Measurements from ENCODE around the gene FOXP4.

DNA sequence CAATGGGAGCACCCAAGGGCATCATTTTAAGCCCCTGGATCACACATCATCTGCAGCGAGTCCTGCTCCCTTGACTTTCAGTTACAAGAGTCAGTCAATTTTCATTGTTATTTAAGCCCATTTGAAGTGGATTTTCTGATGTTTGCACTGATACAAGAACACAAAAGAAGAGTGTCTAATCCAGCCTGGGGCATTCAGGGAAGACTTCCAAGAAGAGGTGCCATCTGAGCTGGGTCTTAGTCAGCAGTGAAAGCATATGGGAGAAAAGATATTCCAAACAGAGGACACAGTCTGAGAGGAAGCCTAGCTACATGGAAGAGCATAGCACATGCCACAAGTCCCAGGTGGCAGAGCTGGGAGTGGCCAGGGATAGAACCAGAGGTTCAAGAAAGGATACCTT is 10.4 kb upstream of the FOXP4 start:
- no peak for TF ChIP-seq POLR2A (IDR thresholded peaks at IDR 0.05)
- TF ChIP-seq, protein P1, sequence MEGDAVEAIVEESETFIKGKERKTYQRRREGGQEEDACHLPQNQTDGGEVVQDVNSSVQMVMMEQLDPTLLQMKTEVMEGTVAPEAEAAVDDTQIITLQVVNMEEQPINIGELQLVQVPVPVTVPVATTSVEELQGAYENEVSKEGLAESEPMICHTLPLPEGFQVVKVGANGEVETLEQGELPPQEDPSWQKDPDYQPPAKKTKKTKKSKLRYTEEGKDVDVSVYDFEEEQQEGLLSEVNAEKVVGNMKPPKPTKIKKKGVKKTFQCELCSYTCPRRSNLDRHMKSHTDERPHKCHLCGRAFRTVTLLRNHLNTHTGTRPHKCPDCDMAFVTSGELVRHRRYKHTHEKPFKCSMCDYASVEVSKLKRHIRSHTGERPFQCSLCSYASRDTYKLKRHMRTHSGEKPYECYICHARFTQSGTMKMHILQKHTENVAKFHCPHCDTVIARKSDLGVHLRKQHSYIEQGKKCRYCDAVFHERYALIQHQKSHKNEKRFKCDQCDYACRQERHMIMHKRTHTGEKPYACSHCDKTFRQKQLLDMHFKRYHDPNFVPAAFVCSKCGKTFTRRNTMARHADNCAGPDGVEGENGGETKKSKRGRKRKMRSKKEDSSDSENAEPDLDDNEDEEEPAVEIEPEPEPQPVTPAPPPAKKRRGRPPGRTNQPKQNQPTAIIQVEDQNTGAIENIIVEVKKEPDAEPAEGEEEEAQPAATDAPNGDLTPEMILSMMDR (IDR thresholded peaks at IDR 0.05), result no peak
